Islet of Langerhans (tissue), 1 donor: ENCODE results near the gene TCERG1L.

Experiments
- FAIRE-seq: peaks from one replicate; lab custom pipeline; 2011; peaks lifted over from hg19 to GRCh38; lab: Jason Lieb, UNC

TCERG1L gene

DNA sequence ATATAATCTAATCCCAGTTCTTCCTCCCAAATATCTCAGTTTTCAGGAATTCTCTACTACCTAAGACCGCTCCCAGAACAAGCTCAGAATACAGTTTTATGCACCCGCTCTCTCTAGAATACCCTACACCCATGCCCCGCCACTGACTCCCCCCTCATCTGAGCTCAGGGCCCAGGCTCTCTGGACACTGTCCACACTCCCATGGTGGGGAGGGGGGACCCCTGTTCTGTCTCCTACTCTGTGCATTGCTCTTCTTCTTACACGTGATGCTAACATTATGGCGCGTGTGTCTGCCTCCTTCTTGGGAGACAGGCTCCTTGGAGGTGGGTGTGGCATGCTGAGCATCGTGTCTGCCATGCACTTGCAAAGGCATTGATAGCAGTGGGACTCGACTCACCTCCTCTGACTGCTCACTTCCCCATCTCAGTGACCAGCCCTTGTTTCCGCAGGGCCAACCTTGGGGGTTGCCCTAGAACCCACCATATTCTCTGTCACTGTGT is 127.9 kb downstream of the TCERG1L start:
- FAIRE-seq, result no peak

DNA sequence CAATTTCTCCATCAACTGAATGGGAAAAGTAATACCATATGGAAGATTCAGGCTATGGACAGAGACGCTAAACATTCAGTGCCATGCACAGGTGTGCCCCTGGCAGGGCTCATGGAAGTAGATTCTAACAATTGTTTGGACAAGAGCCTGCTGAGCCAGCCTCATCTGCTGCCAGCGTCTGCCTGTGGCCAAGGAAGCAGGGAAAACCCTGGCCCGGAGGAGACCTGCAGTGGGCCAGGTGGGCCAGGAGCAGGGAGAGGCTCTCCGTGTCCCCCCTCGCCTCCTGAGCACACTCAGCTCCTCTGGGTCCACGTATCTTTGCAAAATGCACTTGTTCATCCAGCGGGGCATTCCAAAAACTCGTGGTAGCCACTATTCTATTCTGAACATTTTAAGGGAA is 130.1 kb downstream of the TCERG1L start:
- FAIRE-seq, result no peak

DNA sequence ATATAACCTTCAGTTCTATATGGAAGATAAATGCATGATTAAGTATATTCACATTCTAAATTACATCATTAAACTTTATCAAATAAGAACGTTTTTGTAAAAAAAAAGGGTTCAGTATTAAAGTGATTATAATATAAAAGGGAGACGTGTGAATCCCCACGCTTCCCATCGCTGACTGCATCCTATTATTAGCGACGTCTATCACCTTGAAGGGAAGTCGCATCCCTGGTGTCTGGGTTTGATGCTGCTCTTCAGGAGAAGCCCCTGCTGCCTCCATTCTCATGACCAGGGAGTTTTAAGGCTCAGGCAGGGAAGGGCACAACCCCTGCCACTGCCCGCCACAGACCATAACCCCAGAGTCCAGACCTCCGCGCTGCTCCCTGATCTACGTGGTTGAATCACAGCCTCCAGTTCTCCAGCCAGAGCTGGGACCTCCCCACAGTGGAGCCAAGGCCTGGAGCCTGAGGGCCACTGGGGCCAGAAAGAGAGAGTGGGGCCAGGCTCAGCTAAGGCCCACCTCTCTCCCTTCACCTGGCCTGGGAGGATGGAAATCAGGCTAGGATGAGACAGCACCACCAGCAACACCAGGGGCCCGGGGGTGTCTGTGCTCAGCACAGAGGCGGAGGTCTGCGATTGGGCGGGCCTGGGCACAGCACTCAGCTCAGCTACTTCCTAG is 130.6 kb downstream of the TCERG1L start:
- no peak for FAIRE-seq

DNA sequence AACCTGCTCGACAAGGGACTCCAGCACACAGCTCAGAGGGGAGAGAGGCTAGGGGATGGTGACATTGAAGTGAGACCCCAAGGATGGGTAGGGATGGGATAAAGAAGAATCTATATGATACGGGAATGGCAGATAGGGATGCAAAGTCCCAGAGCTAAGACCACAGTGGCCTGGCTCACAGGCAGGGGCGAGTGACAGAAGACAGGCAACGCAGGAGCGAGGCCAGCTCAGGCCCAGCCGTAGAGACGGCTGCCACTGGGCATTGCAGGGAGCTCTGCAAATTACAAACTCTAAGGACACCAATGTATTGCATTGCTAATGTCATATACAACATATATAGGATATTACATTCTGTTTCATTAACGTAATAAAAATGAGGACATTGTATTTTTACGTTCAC is 131.4 kb downstream of the TCERG1L start:
- no peak for FAIRE-seq

DNA sequence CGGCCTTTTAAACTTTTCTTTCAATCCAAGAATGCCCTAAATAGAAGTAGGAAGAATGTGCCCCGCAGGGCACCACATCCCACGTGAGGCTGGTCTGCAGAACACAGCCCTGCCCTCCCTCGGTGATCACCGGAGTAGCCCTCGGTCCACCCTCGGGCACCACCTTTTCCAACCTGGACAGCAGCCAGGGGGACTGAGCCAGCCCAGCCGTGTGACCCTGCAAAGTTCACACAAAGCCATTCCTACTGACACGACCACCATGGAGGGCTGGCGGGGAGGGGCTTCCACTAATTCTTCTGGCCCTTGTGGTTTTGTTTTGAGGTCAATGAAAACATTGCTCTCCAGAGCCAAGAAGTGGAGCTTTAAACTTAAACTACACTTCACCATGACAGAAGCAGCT is 132.2 kb downstream of the TCERG1L start:
- no peak for FAIRE-seq

DNA sequence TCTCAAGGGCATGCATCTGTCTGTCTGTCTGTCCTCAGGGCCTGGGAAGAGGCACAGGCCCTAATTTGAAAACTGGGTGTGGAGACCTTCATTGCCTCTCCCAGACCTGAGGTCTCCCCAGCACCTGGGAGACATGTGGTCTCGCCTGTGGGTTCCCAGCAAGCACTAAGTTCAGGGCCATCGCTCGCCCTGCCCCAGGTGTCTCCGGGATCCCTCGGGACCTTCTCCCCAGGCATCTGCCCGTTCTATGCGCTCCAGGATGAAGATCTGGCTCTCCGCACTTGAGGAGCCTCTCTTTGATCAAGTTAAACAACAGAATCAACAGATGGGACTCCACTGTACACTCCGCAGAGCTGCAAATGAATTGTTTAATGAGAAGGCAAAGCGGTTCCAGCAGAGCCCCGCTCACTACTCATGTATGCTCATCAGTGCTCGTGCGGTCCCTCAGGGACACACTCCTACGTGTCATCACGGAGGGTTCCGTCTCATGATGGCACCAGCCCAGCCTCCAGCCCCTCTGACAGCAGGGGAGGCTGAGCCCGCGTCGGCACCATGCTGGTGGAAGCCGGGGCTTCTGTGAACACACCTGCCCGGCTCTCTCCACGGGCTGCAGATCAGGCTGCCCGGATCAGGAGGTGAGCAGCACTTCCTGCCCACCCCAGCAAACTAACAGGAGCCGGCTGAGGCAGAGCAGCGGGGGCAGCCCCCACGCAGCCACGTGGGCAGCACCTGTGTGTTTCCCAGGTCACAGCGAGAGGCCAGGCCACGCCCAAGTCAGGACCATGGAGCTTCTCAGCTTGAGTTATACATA is 132.8 kb downstream of the TCERG1L start:
- no peak for FAIRE-seq

DNA sequence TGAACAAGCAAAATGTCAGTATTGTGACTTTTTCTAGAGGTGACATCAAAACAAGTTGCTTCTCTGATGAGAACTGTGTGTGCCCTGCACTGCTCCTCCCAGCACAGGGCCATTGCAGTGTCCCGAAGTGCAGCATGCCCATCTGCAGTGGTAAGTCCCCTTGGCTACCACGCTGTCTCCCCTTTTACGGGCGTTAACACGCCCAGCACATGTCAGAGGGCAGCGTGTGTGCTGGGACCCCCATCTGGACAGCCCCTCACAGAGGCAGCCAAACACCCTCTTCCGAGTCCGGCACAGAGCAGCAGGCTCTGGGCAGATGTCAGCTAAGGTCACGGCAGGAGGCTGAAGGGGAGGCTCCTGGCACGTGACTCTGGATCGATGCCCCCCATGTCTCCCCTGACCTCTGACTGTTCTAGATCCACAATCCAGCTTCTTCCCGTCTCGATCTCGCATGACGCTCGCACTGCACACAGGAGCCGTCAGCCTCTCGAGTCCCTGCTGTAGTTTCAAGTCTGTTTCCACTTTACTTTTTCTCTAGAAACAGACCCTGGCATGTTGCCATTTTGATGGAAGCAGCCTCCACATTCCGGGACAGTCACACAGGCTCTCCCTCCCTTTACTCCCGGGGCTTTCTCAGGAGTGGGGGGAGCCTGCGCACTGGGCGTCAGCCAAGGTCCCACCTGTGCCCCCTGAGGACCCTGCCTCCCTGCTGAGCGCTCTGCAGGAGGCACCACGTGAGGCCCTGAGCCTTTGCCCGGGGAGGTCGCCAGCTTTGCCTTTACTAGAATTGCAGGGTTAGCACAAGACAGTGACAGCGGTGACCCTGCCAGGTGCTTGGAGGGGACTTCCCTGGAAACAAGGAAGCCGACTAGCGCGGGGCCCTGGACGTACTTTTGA is 133.8 kb downstream of the TCERG1L start:
- no peak for FAIRE-seq

DNA sequence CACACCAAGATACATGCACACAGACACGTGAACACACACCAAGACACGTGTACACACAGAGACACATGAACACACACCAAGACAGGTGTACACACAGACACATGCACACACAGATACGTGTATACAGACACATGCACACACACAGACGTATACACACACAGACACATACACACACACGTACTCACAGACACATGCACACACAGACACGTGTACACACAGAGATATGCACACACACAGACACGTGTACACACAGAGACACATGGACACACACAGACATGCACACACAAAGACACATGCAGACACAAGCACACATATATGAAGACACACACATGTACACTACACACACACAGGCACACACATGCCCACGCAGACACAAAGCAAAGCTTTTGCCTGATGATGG is 134.6 kb downstream of the TCERG1L start:
- FAIRE-seq, result no peak

DNA sequence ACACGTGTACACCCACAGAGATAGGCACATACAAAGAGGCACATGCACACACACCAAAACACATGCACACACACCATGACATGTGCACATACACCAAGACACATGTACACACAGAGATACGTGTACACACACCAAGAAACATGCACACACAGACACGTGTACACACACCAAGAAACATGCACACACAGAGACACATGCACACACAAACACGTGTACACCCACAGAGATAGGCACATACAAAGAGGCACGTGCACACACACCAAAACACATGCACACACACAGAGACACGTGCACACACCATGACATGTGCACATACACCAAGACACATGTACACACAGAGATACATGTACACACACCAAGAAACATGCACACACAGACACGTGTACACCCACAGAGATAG is 135.2 kb downstream of the TCERG1L start:
- peak; percentile 17 for FAIRE-seq

DNA sequence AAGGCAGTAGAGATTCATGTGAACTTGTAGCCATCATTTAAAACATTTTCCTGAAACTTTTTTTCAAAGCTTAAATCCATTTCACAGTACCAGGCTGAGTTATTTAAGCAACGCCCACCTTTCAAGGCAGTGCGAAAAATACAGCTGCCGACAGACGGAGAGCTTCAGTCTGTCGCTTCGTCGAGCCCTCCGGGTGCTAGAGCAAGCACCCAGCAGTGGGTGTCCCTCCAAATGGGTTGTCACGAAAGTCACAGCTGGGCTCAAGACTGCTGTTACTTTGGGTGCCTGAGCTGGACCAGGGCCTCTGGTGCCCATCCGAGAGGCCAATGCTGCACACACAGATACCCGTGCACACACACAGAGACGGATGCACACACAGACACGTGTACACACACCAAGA is 135.6 kb downstream of the TCERG1L start:
- FAIRE-seq, result no peak

DNA sequence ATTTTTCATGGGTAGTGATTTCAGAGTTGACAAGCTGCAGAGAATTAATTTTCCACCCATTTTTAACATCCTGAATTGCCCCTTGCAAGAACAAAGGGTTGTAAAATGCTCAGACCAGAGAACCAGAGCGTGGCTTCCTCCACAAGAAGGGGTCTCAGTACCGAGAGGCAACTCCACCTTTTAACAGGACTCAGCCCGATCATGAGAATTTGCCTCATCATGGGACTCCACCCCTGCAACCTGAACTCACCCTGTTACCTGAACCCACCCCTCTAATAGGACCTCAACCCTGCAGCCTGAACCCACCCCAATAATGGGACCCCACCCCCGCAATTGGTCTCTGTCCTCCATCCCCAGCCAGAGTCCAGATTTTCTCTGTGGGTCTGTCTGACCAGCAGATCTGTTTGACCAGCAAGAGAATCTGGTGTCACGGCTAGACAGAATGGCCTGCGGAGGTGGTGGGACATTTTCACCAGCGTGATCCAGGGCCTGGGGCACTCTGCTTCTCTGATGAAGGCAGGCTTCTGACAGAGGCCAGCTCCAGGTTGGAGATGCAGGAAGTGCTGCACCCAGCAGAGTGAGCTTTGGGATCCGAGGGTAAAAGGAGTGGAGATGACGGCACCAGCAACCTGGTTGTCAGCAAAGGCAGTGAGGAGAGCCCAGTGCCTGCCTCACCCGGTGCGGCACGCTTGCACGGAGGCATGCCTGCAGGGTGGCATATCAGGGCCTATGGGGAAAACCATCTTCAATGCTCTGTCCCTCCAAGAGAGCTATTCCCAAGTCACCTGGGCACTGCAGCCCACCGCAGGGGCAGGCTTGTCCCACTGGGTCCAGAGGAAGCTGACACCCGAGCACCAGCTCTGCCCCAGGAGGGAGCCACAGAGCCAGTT is 136.6 kb downstream of the TCERG1L start:
- no peak for FAIRE-seq

DNA sequence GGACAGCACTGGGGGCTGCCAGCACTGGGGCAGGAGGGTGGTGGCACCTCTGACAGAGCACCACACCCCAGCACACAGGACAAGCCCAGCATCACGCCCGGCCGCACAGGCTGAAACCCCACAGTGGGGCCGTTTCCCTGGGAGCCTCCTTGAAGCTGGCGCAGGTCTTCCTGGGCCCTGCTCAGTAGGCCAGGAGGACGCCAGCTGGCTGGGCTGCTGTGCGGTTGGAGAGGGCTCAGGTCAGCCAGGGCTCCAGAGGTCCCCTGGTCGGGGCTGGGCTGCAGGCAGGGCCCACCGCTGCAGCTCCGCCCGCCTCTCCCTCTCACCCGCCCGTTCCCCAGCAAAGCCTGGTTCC is 137.3 kb downstream of the TCERG1L start:
- no peak for FAIRE-seq

DNA sequence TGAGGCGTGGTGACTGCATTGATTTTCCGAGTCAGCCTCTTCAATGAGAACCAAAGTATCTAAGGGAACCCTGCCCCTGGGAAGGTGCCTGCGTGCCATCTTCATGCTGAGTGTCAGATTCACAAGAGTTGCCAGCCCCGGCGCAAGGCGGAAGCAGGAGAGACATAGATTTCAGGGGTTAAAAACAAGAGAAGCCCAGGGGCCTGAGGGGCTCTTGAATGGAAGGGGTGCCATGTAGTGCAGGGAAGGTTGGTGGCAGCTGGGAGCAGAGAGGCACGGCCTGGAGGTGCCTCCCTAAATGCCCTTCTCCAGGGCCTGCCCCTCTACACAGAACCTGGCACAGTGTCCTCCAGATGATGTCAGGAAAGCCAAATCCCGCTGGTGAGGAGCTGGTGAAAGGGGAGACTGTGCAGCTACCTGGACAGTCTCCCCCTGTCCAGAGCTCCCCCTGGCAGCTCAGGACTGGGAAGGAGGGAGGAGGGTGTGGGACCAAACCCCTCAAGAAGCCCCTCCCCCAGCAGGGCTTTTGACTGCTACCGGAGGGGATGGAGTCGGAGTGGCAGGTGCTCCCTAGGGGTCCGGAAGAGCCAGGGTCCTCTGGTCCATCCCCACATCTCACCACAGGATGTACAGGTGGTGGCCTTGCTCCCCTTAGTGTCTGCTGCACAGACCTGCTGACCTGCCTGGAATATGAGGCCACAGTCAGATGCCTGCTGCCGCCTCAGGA is 137.9 kb downstream of the TCERG1L start:
- no peak for FAIRE-seq

DNA sequence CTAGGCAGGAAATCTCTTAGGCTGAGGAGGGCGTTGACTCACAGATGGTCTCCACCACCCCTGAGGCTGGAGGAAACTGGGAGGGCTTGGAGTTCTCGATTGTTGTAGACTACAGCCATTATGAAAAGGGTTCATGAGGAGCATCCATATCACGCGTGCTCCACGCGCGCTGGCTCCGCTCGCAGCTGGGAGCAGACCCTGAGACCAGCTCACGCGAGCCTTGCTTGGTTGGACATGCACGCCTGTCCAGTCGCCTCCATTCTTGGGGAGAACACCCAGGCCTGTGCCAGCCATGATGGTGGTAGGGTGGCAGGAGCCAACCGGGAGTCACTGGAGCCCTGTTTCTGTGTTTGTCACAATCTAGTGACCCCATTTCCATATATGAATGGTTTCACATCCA is 139.1 kb downstream of the TCERG1L start:
- no peak for FAIRE-seq

DNA sequence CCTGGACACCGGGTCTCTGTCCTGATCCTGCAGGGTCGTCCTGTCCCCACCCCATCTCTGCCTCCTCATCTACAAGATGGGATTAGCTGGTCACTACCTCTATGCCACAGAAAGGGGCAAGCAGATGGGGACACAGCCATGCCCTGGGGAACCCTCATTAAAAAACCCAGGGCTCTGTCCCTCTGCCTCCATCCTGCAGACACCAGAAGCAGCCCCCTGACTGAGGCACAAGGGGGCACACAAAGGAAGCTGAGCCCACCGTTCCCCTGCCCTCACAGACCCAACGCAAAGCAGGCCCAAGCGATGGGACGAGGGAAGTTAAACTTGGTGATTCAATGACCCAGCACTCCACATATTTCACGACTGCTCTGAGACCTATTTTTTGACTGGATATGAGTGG is 142.4 kb downstream of the TCERG1L start:
- FAIRE-seq, result no peak

DNA sequence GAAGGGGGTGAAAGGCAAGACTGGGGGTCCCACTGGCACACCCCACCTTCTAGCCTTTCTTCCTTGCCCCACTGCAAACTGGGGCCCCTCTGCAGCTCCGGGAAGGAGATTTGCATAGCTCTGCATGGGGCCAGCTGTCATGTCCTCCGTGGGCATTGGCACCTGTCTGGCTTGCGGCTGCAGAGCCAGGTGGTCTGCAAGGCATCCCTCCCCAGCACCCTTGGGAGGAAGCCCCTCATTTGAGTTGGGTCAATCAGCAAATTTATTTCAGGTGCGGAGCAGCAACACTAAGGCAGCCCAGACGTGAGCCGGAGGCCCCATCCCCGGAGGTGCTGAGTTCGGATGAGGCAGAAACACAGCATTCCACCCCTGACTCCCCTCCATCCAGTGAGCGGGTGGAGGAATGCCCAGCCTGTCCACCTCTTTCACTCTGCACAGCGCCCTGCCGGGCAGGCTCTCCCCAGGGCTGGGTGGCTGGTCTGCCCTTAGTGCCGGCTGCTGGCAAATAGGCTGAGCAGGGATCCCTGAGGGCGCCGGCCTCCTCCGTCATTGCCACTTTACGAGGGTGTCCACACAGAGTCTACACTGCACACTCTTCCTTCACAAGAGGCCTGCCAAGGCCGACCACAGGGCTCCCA is 143.2 kb downstream of the TCERG1L start:
- FAIRE-seq, result no peak

DNA sequence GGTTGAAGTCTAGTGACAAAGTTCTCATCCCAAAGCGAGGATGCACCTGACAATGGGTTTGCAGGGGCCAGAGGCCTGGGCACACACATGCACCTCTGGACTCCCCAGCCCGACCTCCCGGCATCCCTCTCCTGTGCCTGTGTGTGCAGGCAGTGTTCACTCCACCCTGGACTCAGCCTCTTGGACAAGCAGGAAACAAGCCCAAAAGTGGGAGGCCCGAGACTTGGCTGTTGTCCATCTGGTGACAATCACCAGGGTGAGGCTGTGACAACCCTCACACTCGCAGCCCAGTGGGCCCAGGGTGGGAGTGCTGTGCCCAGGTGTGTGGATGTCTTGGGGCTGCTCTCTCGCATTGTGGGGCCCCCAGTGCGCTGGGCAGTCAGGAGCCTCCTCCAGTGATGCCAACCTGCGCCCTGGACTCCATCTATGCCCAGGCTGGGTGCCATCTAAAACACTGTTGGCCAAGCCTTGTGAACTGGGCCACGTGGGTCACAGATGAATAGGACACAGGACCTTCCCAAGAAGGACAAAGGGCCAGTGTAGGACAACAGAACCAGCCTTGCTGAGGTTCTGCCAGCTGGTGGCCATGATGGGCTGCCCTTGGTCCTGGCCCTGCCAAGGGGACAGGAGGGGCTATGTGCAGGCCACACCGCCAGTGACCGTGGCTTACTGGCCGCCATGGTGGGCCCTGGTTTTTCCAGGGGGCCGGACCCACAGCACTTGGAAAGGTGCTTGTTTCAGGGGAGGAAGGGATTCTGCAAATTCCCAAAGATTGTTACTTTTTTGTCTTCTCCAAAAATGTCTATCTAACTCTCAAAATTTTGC is 144.3 kb downstream of the TCERG1L start:
- FAIRE-seq, result no peak

DNA sequence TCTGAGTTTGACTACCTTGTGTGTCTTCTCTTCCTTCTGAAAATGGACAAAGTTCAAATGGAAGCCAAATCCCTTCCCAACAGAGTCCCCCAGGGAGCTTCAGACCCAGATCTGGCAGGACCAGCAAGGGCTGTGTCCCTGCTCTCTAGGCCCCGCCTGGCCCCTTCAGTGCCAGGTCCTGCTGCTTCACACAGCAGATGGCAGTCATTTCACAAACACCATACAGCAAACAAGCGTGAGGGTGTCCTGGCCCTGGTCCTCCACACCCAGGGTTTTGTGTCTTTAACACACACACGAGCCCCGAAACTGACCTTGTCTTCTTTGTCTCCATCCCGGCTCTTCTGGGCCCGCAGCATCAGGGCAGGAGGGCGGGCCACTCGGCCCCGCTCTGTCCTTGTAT is 145.0 kb downstream of the TCERG1L start:
- no peak for FAIRE-seq

DNA sequence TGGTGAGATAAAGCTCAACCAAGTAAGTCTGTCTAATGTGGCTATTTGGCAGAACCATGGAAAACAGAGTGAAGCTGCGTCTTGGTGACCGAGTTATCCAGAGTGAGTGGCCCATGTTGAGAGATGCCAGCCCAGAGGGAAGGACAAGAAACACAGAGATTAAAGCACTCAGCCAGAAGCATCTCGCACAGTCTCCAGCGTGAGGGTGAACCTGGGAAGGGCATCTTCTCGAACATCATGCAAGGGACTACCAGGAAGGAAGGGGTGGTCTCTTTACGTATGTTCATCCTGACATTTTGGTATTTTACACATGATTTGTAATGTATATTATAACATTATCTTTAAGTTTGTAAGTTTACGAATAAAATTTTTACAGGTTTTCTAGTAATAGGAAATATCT is 146.4 kb downstream of the TCERG1L start:
- no peak for FAIRE-seq
